BE2C (cell line): ENCODE results near the gene RAD23A.

Source experiments
- DNase-seq: peaks from one replicate; pipeline ENCODE4 v3.0.0-alpha.2; 2020
- H3K27me3 ChIP-seq: fragments of 250-450 bp; sonication (Bioruptor Pico); 2 replicates; pipeline ENCODE4 v1.5.1; 2020; ENCODE audit warnings: mild to moderate bottlenecking
- H3K36me3 ChIP-seq: fragments of 250-450 bp; sonication (Bioruptor Pico); 2 replicates; pipeline ENCODE4 v1.5.1; 2020; ENCODE audit warnings: mild to moderate bottlenecking
- H3K4me1 ChIP-seq: fragments of 250-450 bp; sonication (Bioruptor Pico); 2 replicates; pipeline ENCODE4 v1.5.1; 2020
- H3K4me3 ChIP-seq: 2 replicates; pipeline ENCODE4 v1.5.1; 2011; ENCODE audit warnings: low read depth, low read length
- H3K9me3 ChIP-seq: fragments of 250-450 bp; sonication (Bioruptor Pico); 2 replicates; pipeline ENCODE4 v1.5.1; 2020
- CTCF ChIP-seq: IDR thresholded peaks from 2 replicates; pipeline ENCODE4 v1.5.1; 2012; ENCODE audit warnings: mild to moderate bottlenecking, low read depth, low read length

RAD23A gene

GRCh38 chr19:12937093-12937926, 8.4 kb upstream of the RAD23A start:
- H3K36me3 ChIP-seq = peaks cover 38% of the 10 kb centered on the region
- no peaks in the 10 kb centered on the region for H3K9me3 ChIP-seq
- H3K4me1 ChIP-seq = peaks cover 6% of the 10 kb centered on the region
- DNase-seq = peak; percentile 39
- no peaks in the 10 kb centered on the region for H3K27me3 ChIP-seq
- peak overlapping the region; percentile 71 for H3K4me3 ChIP-seq
- TF ChIP-seq CTCF = no peak

- H3K27me3 ChIP-seq = no peaks in the 10 kb centered on the region
- peak; percentile 99 for DNase-seq
- no peak for TF ChIP-seq CTCF
- no peaks in the 10 kb centered on the region for H3K9me3 ChIP-seq
- peaks cover 6% of the 10 kb centered on the region for H3K4me1 ChIP-seq
- H3K4me3 ChIP-seq = peak within 1 kb of the TSS; percentile 100
- H3K36me3 ChIP-seq = peaks cover 45% of the 10 kb centered on the region
Observed at GRCh38 chr19:12937927-12938778, 7.5 kb upstream of the RAD23A start, which contains the start of gene CALR. Gene CALR (plus strand): TSS chr19:12938609. CDS start chr19:12938680, 71 bp downstream.

GRCh38 chr19:12938779-12939601, 6.7 kb upstream of the RAD23A start:
- H3K4me3 ChIP-seq = peak overlapping the region; percentile 100
- peaks cover 51% of the 10 kb centered on the region for H3K36me3 ChIP-seq
- H3K27me3 ChIP-seq = no peaks in the 10 kb centered on the region
- no peaks in the 10 kb centered on the region for H3K9me3 ChIP-seq
- 0 out of 2 replicates have a peak, but pooled peaks have one; percentile 4 for TF ChIP-seq CTCF
- peak; percentile 36 for DNase-seq
- peaks cover 6% of the 10 kb centered on the region for H3K4me1 ChIP-seq

GRCh38 chr19:12939975-12940423, 5.7 kb upstream of the RAD23A start:
- no peak for TF ChIP-seq CTCF
- DNase-seq = no peak
- Histone ChIP-seq H3K27me3 (no peaks in the 10 kb centered on the region), H3K36me3 (peaks cover 61% of the 10 kb centered on the region), H3K4me3 (peak overlapping the region; percentile 100), H3K9me3 (no peaks in the 10 kb centered on the region), H3K4me1 (peaks cover 6% of the 10 kb centered on the region)

GRCh38 chr19:12940897-12941296, 4.8 kb upstream of the RAD23A start:
- H3K4me1 ChIP-seq = peaks cover 6% of the 10 kb centered on the region
- peak overlapping the region; percentile 100 for H3K4me3 ChIP-seq
- no peaks in the 10 kb centered on the region for H3K27me3 ChIP-seq
- DNase-seq = no peak
- no peak for TF ChIP-seq CTCF
- peaks cover 65% of the 10 kb centered on the region for H3K36me3 ChIP-seq
- no peaks in the 10 kb centered on the region for H3K9me3 ChIP-seq
